ENCODE results near the gene ST7.
A peak's percentile ranks its signal among the peaks of the same experiment; 100 is the strongest.

The ST7 gene

DNA sequence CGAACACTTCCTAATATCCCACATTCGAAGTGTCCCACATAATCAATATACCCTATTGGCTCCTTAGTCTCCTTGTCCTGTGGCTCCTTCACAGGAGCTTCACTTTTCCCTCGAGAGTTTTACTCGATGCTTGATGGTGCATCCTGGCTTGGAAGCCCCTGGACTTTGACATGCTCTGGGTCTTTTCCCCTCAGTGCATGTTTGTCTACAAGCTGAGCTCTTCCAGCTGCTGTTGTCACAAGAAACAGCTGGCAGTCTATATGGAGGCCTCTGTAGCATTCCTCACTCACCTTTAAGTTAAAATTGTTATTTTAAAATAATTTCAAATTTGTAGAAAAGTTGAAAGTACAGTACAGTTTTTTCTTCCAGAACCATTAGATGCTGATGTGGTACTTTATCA is 27.1 kb downstream of the ST7 start:
- TF ChIP-seq, protein P1, sequence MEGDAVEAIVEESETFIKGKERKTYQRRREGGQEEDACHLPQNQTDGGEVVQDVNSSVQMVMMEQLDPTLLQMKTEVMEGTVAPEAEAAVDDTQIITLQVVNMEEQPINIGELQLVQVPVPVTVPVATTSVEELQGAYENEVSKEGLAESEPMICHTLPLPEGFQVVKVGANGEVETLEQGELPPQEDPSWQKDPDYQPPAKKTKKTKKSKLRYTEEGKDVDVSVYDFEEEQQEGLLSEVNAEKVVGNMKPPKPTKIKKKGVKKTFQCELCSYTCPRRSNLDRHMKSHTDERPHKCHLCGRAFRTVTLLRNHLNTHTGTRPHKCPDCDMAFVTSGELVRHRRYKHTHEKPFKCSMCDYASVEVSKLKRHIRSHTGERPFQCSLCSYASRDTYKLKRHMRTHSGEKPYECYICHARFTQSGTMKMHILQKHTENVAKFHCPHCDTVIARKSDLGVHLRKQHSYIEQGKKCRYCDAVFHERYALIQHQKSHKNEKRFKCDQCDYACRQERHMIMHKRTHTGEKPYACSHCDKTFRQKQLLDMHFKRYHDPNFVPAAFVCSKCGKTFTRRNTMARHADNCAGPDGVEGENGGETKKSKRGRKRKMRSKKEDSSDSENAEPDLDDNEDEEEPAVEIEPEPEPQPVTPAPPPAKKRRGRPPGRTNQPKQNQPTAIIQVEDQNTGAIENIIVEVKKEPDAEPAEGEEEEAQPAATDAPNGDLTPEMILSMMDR (IDR thresholded peaks at IDR 0.05; ENCODE audit: borderline replicate concordance, insufficient read depth, low read depth, low read length) = no peak
- H3K4me3 ChIP-seq (ENCODE audit: low read depth, low read length) = no peak overlapping the region

DNA sequence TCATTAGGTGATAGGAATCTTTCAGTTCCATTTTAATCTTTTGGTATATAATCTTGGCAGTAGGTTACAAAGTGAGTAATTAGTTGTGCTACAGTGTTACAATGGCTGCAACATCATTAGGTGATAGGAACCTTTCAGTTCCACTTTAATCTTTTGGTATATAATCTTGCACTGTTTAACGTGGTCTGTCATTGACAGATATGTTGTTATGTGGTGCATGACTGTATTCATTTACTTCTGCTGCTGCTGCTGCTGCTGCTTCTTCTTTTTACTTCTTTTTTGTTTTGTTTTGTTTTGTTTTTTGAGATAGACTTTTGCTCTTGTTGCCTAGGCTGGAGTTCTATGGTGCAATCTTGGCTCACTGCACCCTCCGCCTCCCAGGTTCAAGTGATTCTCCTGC is 28.6 kb downstream of the ST7 start:
- no peak overlapping the region for H3K4me3 ChIP-seq (ENCODE audit: low read depth, low read length)
- TF ChIP-seq, protein P1 (IDR thresholded peaks at IDR 0.05; ENCODE audit: borderline replicate concordance, insufficient read depth, low read depth, low read length) = no peak

DNA sequence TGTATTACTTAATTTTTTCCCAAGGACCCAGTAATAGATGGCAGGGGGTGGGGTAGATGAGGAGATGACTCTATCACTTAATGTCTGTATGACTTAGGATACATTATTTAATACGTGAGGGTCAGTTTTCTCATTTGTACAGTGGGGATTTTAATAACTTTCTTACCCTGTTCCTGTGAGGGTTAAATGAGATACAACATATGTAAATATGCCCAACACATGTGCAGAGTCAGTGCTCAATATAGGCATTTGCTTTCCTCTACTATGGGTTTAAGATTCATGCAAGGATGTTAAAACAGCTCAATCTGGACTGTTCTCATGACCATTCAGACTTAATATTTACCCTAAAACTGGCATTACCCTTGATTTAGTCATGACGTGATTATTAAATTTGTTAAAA is 31.2 kb downstream of the ST7 start:
- no peak overlapping the region for H3K4me3 ChIP-seq (ENCODE audit: low read depth, low read length)
- TF ChIP-seq, protein P1 (IDR thresholded peaks at IDR 0.05; ENCODE audit: borderline replicate concordance, insufficient read depth, low read depth, low read length) = no peak

DNA sequence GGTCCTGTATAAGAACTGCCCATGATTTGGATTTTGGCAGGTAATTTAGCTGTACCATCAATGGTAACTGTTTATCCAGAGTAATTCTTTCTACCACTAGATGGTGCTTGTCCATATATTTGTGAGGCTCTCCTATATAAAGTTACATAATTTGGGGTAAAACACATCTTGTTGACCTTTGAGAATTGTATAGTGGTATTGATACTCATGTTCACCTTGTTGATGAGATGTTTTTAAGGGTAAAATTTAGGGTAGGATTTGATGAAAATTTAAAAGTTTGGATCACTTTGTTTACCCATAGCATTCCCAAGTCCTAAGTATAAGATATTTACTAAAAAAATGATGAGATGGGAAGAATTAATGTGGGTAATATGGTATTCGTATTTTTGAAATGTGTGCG is 31.6 kb downstream of the ST7 start:
- H3K4me3 ChIP-seq (ENCODE audit: low read depth, low read length) = no peak overlapping the region
- TF ChIP-seq, protein P1 (IDR thresholded peaks at IDR 0.05; ENCODE audit: borderline replicate concordance, insufficient read depth, low read depth, low read length) = 0 out of 2 replicates have a peak, but pooled peaks have one; percentile 26

DNA sequence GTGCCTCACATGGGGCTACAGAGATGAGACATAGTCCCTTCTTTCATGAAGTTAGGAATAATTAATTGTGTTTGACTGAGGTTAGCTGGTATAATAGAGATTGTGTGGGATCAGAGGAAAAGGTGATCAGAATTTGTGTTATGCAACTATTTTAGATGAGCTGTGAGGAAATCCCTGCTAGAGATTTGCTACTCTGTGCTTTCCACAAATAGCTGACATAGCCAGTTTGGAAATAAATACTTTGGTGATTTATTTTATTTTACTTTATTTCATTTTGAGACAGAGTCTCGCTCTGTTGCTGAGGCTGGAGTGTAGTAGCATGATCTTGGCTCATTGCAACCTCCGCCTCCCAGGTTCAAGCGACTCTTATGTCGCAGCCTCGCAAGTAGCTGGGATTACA is 32.3 kb downstream of the ST7 start:
- TF ChIP-seq, protein P1 (IDR thresholded peaks at IDR 0.05; ENCODE audit: borderline replicate concordance, insufficient read depth, low read depth, low read length) = no peak

DNA sequence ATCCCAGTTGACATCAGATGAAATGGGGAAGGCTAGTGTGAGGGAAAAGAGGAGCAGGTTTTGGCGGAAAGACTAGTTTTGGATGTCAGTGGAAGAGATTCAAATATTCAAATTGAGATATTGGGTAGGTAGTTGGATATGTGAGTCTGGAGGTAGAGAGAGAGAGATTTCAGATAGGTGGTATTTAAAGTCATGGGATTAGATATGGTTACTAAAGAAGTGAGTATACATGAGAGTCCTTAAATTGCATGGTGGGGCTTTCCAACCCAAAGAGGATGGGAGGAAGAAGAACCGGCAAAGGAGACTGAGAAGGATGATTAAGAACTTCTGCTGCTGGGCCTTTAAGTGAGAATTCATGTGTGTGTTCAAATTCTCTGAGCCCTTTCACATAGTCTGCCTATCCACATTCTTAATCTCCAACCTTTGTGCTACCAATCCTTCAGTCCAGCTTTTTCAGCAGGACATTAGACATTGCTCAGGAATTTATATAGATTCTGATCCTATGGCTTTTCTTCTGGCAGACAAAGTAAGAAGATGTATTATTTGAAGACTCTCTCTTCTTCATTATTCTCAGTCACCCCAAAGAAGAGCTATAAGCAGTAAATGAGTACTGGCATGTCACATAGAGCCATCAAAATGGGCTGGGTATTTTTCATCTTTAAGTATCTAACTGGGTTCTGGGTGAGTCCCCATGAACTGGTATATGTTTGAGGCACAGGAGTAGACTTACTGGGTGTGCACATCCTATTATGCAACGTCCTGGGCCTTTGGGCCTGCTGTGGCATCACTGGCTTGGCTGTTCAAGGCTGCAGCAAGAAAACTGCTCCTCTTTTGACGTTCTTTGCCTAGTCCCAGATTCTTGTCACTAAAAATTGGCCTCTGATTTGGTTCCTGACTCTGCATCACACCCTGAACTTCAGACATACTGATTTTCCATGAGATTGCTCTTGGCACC is 33.6 kb downstream of the ST7 start:
- no peak overlapping the region for H3K4me3 ChIP-seq (ENCODE audit: low read depth, low read length)
- TF ChIP-seq, protein P1 (IDR thresholded peaks at IDR 0.05; ENCODE audit: borderline replicate concordance, insufficient read depth, low read depth, low read length) = no peak

More for the DNA sequence above, 32.3 kb downstream of the ST7 start:
- H3K4me3 ChIP-seq (ENCODE audit: low read depth, low read length) = no peak overlapping the region
